GM12873 (cell line): Measurements from ENCODE around the gene FGD5.

Experiments used
- CTCF ChIP-seq: IDR thresholded peaks from 2 replicates; pipeline ENCODE4 v1.5.1; 2012; ENCODE audit warnings: low read depth, mild to moderate bottlenecking, moderate library complexity, low read length, control low read depth; ENCODE audit not compliant: insufficient read depth; ENCODE audit errors: missing control alignments

Gene FGD5

GRCh38 chr3:14789640-14790285 is 29.0 kb upstream of the FGD5 start:
- no peak for TF ChIP-seq CTCF

- peak; percentile 87 for TF ChIP-seq CTCF
Measured at GRCh38 chr3:14791343-14791945, 27.3 kb upstream of the FGD5 start.

GRCh38 chr3:14792691-14793121 is 26.1 kb upstream of the FGD5 start:
- no peak for TF ChIP-seq CTCF

GRCh38 chr3:14793126-14793857 is 25.5 kb upstream of the FGD5 start:
- no peak for TF ChIP-seq CTCF

GRCh38 chr3:14793858-14794234 is 24.9 kb upstream of the FGD5 start:
- no peak for TF ChIP-seq CTCF

- TF ChIP-seq CTCF = no peak
Measured at GRCh38 chr3:14794435-14794834, 24.3 kb upstream of the FGD5 start.

GRCh38 chr3:14795996-14796395 is 22.8 kb upstream of the FGD5 start:
- no peak for TF ChIP-seq CTCF
